HPDE6-E6E7 (cell line): ENCODE measurements around the gene TSPY2.
"Not testable (repeated sequence)": the region's sequence is repeated elsewhere in the genome, so short reads cannot be mapped to it uniquely, and the experiment has no call there.

Experiments used
- DNase-seq: peaks from one replicate; pipeline ENCODE4 v3.0.0; 2011; ENCODE audit warnings: missing footprints; ENCODE audit errors: extremely low spot score

Gene TSPY2

GRCh38 chrY:6245923-6246322, at the start of gene TSPY2:
TSPY2 (plus strand) TSS chrY:6246223; CDS start chrY:6246269, 46 bp downstream.
- not testable (repeated sequence) for DNase-seq

DNA sequence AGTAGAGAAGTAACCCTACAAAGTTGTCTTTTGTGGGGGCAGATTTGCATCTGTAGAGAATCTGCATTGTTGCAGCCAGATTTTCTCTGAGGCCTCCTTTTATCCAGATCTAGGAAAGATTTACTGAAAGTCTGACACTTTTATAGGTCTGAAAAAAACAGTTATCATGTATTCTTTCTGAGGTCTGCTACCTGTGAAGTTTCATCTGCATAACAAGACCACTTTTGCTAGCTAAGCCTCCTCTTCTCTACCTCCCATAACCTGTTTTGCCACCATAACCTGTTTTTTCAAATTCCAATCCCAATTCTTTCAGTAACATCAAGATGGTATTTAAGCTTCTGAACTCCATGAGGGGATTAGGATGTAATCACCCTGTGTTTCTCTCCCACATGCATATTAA, 36.5 kb upstream of the TSPY2 start:
- DNase-seq, result not testable (repeated sequence)

GRCh38 chrY:6217045-6217444, 29.0 kb upstream of the TSPY2 start:
- not testable (repeated sequence) for DNase-seq

GRCh38 chrY:6269839-6270238, 23.8 kb downstream of the TSPY2 start:
- not testable (repeated sequence) for DNase-seq
